Activated CD4-positive, alpha-beta memory T cell treated with anti-CD3 and anti-CD28 coated beads for 36 hours (primary cell): ENCODE results near the gene AGA. TPM values are rescaled to one million over a fixed set of nuclear protein-coding genes. Genes with fewer than 3 reads are reported as not detected.

ENCODE experiments used
- CTCF ChIA-PET: fragments of 350-600 bp; sonication (Branson Sonifier 250); formaldehyde crosslinking; loops from one replicate; lab custom pipeline; 2021; ENCODE audit warnings: antibody characterized with exemption, inconsistent platforms; lab: Charles Lee
- POLR2A ChIA-PET: fragments of 350-600 bp; sonication (Branson Sonifier 250); formaldehyde crosslinking; loops from one replicate; lab custom pipeline; 2021; ENCODE audit warnings: antibody characterized with exemption; lab: Charles Lee
- DNase-seq: peaks from one replicate; pipeline ENCODE4 v3.0.0-alpha.2; 2020
- H3K27ac Mint-ChIP-seq: one replicate; pipeline ENCODE4 v1.8.0; 2021; ENCODE audit warnings: mixed read lengths
- H3K27me3 Mint-ChIP-seq: one replicate; pipeline ENCODE4 v1.8.0; 2021; ENCODE audit warnings: mixed read lengths
- H3K36me3 Mint-ChIP-seq: one replicate; pipeline ENCODE4 v1.8.0; 2021; ENCODE audit warnings: mixed read lengths
- H3K4me1 Mint-ChIP-seq: one replicate; pipeline ENCODE4 v1.8.0; 2021; ENCODE audit warnings: low read depth, mixed read lengths
- H3K4me3 Mint-ChIP-seq: one replicate; pipeline ENCODE4 v1.8.0; 2021; ENCODE audit warnings: mild to moderate bottlenecking, mixed read lengths
- H3K9me3 Mint-ChIP-seq: one replicate; pipeline ENCODE4 v1.8.0; 2021; ENCODE audit warnings: mixed read lengths
- intact Hi-C: fragments of 100-400 bp; cut with micrococcal nuclease; formaldehyde crosslinking; loops from one replicate; pipeline ENCODE4 v1.15.1; 2023
- total RNA-seq, 2 experiments: library from RNA; stranded (reverse); gene quantifications; one replicate each; pipeline ENCODE4 v1.2.3, GENCODE V29; 2021

Gene AGA
- total RNA-seq, 2 experiments from 2014 or later = 22.1 to 22.5 TPM

- Mint-ChIP-seq H3K36me3 (no peaks in the 10 kb centered on the region), H3K27me3 (peaks cover 4% of the 10 kb centered on the region), H3K27ac (no peak overlapping the region), H3K4me3 (no peak overlapping the region), H3K4me1 (no peaks in the 10 kb centered on the region), H3K9me3 (no peaks in the 10 kb centered on the region)
- ChIA-PET POLR2A (no interaction called here), CTCF (interaction anchor here (0.5 to 1.3 kb wide), 3 partner anchors 17 to 133 kb away, joined by 3 to 6 read pairs (median 4); no protein-coding TSS in a partner anchor)
- DNase-seq = no peak
- intact Hi-C loops = loop anchor here (1.0 kb wide), 1 partner anchor 131 kb away; no protein-coding TSS in a partner anchor
Measured at GRCh38 chr4:177381762-177382310, 60.4 kb downstream of the AGA start.

Other genes starting within 250 kb of the AGA start
- 10 to 100 TPM; 18.2 to 18.3 TPM for gene NEIL3, start 132.6 kb downstream of the AGA start, total RNA-seq